Lung (tissue), 12 donors: ENCODE results near the gene ITGA5. TPM values are rescaled to one million over a fixed set of nuclear protein-coding genes. Genes with fewer than 3 reads are reported as not detected.

ENCODE experiments used
- ATAC-seq: fragments of 200-7000 bp; cut with Tn5 transposase; one replicate; pipeline ENCODE4 v1.9.1; 2020; ENCODE audit warnings: moderate number of reproducible peaks; ENCODE audit not compliant: insufficient read depth, low FRiP score
- DNase-seq, 3 donors: peaks; one replicate each; pipeline ENCODE4 v3.0.0-alpha.2; 2013 to 2017
- H3K27ac ChIP-seq, 2 donors: one replicate each; pipeline ENCODE4 v1.5.1; 2013; ENCODE audit warnings: mild to moderate bottlenecking in 2 of 2, moderate library complexity in 2 of 2, control low read depth in 1 of 2, inconsistent platforms in 1 of 2, low read depth in 1 of 2, low read length in 1 of 2
- H3K27me3 ChIP-seq, 3 donors: one replicate each; pipeline ENCODE4 v1.5.1; 2013; ENCODE audit warnings: low read length in 2 of 3; ENCODE audit not compliant: control insufficient read depth in 3 of 3, insufficient read depth in 3 of 3
- H3K36me3 ChIP-seq, 4 donors: one replicate each; pipeline ENCODE4 v1.5.1; 2013; ENCODE audit warnings: low read length in 4 of 4, mild to moderate bottlenecking in 1 of 4, moderate library complexity in 1 of 4; ENCODE audit not compliant: control insufficient read depth in 4 of 4, insufficient read depth in 4 of 4
- H3K4me1 ChIP-seq, 5 donors: one replicate each; pipeline ENCODE4 v1.5.1; 2013; ENCODE audit warnings: low read length in 5 of 5, mild to moderate bottlenecking in 2 of 5, moderate library complexity in 1 of 5; ENCODE audit not compliant: control insufficient read depth in 5 of 5, insufficient read depth in 5 of 5
- H3K4me3 ChIP-seq: one replicate; pipeline ENCODE4 v1.5.1; 2013; ENCODE audit warnings: mild to moderate bottlenecking, control low read depth, moderate library complexity
- H3K9ac ChIP-seq, 2 donors: one replicate each; pipeline ENCODE4 v1.5.1; 2013; ENCODE audit warnings: low read length in 2 of 2, control low read depth in 1 of 2; ENCODE audit not compliant: insufficient read depth in 1 of 2
- H3K9me3 ChIP-seq, 4 donors: one replicate each; pipeline ENCODE4 v1.5.1; 2013; ENCODE audit warnings: low read length in 3 of 4, mild to moderate bottlenecking in 1 of 4, moderate library complexity in 1 of 4; ENCODE audit not compliant: control insufficient read depth in 4 of 4, insufficient read depth in 3 of 4
- CTCF ChIP-seq: IDR thresholded peaks from 2 replicates; pipeline ENCODE4 v1.5.1; 2012; ENCODE audit warnings: mild to moderate bottlenecking; ENCODE audit errors: control extremely low read depth, extremely low read depth
- WGBS, 2 donors: extraction: QIAGEN DNeasy Blood & Tissue Kit; methylation state at CpG; one replicate each; pipeline ENCODE4 v1.1.7; 2013; 5-methylcytosine and 5-hydroxymethylcytosine counted together
- polyA plus RNA-seq, 2 donors: library from polyadenylated mRNA; stranded (reverse); fragments of 200-250 nt; gene quantifications; one replicate each; pipeline ENCODE4 v1.2.1, GENCODE V29; 2013
- total RNA-seq, 2 donors: library from RNA; depleted of rRNA in 1 of 2; stranded (reverse); fragments of >200 nt in 1 of 2; gene quantifications; one replicate each; pipeline ENCODE4 v1.2.1, GENCODE V29; 2014 to 2021
- donor health status: control.
- donor health status: control.
- donor health status: Bipolar disorder and iron deficiency.
- donor health status: healthy.
- donor health status: DM: yes; HTN: yes; CAD: no.

ITGA5 gene
- total and polyA plus RNA-seq, 4 donors: 39.8 to 134 (median 101) TPM

GRCh38 chr12:54393743-54394142 lies 25.3 kb downstream of the ITGA5 start:
- no peak overlapping the region for H3K9ac ChIP-seq
- TF ChIP-seq CTCF: no peak
- no peaks in the 10 kb centered on the region for H3K9me3 ChIP-seq
- ATAC-seq: no peak
- peaks cover 0 to 7% (median 1%) of the 10 kb centered on the region in 5 donors for H3K4me1 ChIP-seq
- no peak overlapping the region for H3K27ac ChIP-seq
- 40 to 54% methylated on average over 3 of the region's 3 CpGs for WGBS, 2 donors
- H3K4me3 ChIP-seq: no peak overlapping the region
- peaks cover 18 to 39% (median 22%) of the 10 kb centered on the region in 4 donors for H3K36me3 ChIP-seq
- H3K27me3 ChIP-seq: no peaks in the 10 kb centered on the region
- DNase-seq: no peak

- H3K36me3 ChIP-seq: peaks cover 14 to 35% (median 18%) of the 10 kb centered on the region in 4 donors
- H3K27me3 ChIP-seq: no peaks in the 10 kb centered on the region
- TF ChIP-seq CTCF: no peak
- H3K4me1 ChIP-seq: peaks cover 0 to 9% (median 1%) of the 10 kb centered on the region in 5 donors
- DNase-seq: no peak
- no peaks in the 10 kb centered on the region for H3K9me3 ChIP-seq
- H3K4me3 ChIP-seq: no peak overlapping the region
- H3K9ac ChIP-seq: no peak overlapping the region
- no peak overlapping the region for H3K27ac ChIP-seq
- WGBS, 2 donors: 41 to 65% methylated on average over 6 of the region's 6 CpGs
- ATAC-seq: no peak
Observed at GRCh38 chr12:54393207-54393609, 25.9 kb downstream of the ITGA5 start.

GRCh38 chr12:54392485-54393206 lies 26.4 kb downstream of the ITGA5 start:
- no peak for ATAC-seq
- Histone ChIP-seq H3K27me3 (no peaks in the 10 kb centered on the region), H3K4me1 (peaks cover 0 to 14% (median 1%) of the 10 kb centered on the region in 5 donors), H3K9ac (no peak overlapping the region), H3K4me3 (no peak overlapping the region), H3K9me3 (no peaks in the 10 kb centered on the region), H3K27ac (no peak overlapping the region), H3K36me3 (peaks cover 11 to 31% (median 16%) of the 10 kb centered on the region in 4 donors)
- 81 to 86% methylated on average over 8 of the region's 8 CpGs for WGBS, 2 donors
- TF ChIP-seq CTCF: no peak
- no peak for DNase-seq
